OCI-LY3 (cell line): ENCODE measurements around the gene CEP131.
"Not testable (repeated sequence)": the region's sequence is repeated elsewhere in the genome, so short reads cannot be mapped to it uniquely, and the experiment has no call there.

Source experiments
- H2AFZ ChIP-seq: fragments of 200-600, 300-600 bp; shearing (Covaris generic); 2 replicates; pipeline ENCODE4 v1.6.0; 2014; ENCODE audit warnings: antibody characterized with exemption, low read depth, low read length
- H3K27ac ChIP-seq: fragments of 200-600, 300-600 bp; sonication (generic); 2 replicates; pipeline ENCODE4 v1.5.1; 2014; ENCODE audit warnings: mild to moderate bottlenecking, low read length, moderate library complexity, mixed read lengths
- H3K27me3 ChIP-seq: fragments of 200-600, 300-600 bp; sonication (generic); 2 replicates; pipeline ENCODE4 v1.6.1; 2014; ENCODE audit warnings: low read depth, low read length, mixed read lengths
- H3K36me3 ChIP-seq: fragments of 200-600, 300-600 bp; sonication (generic); replicated peaks from 2 replicates; pipeline ENCODE3; 2014; ENCODE audit warnings: low read depth, low read length, mixed read lengths
- H3K4me1 ChIP-seq: fragments of 300-600, 200-600 bp; sonication (generic); 2 replicates; pipeline ENCODE4 v1.6.1; 2014; ENCODE audit warnings: low read length, mixed read lengths
- H3K4me2 ChIP-seq: fragments of 200-600, 300-600 bp; sonication (generic); 2 replicates; pipeline ENCODE4 v1.6.1; 2014; ENCODE audit warnings: low read length, mixed read lengths
- H3K4me3 ChIP-seq: fragments of 300-600, 200-600 bp; sonication (generic); 2 replicates; pipeline ENCODE4 v1.5.1; 2014; ENCODE audit warnings: antibody characterized with exemption, mild to moderate bottlenecking, low read length, moderate library complexity
- H3K79me2 ChIP-seq: fragments of 300-600, 200-600 bp; shearing (Covaris generic); 2 replicates; pipeline ENCODE4 v1.6.1; 2014; ENCODE audit warnings: mild to moderate bottlenecking, low read length, mixed read lengths
- H3K9ac ChIP-seq: fragments of 300-600, 200-600 bp; shearing (Covaris generic); 2 replicates; pipeline ENCODE4 v1.6.0; 2014; ENCODE audit warnings: mild to moderate bottlenecking, low read length, moderate library complexity
- H3K9me3 ChIP-seq: fragments of 200-600, 300-600 bp; shearing (Covaris generic); 2 replicates; pipeline ENCODE4 v1.6.1; 2014; ENCODE audit warnings: low read length, mixed read lengths; ENCODE audit not compliant: insufficient read depth
- H4K20me1 ChIP-seq: fragments of 200-600, 300-600 bp; sonication (generic); 2 replicates; pipeline ENCODE4 v1.6.1; 2016; ENCODE audit warnings: low read length, mixed read lengths; ENCODE audit not compliant: insufficient read depth
- CTCF ChIP-seq: fragments of 200-600, 300-600 bp; sonication (generic); IDR thresholded peaks from 2 replicates; pipeline ENCODE4 v1.5.1; 2014; ENCODE audit warnings: antibody characterized with exemption, low read length, low read depth
- EZH2phosphoT487 ChIP-seq: fragments of 200-600 bp; shearing (Covaris generic); IDR thresholded peaks from 2 replicates; pipeline ENCODE4 v1.6.1; 2018; ENCODE audit warnings: antibody characterized with exemption, mixed run types, low read depth

Gene CEP131

GRCh38 chr17:81148571-81148970 is 74.2 kb downstream of the CEP131 start:
- TF ChIP-seq EZH2phosphoT487 (no peak), CTCF (no peak)
- no peak overlapping the region for H3K4me3 ChIP-seq
- no peaks in the 10 kb centered on the region for H3K4me1 ChIP-seq
- H3K9me3 ChIP-seq, result no peaks in the 10 kb centered on the region
- peaks cover 16% of the 10 kb centered on the region for H3K27me3 ChIP-seq
- H3K27ac ChIP-seq, result no peak overlapping the region
- H3K4me2 ChIP-seq, result no peak overlapping the region
- H3K79me2 ChIP-seq, result no peaks in the 10 kb centered on the region
- no peak overlapping the region for H2AFZ ChIP-seq
- no peaks in the 10 kb centered on the region for H3K36me3 ChIP-seq
- H4K20me1 ChIP-seq, result no peaks in the 10 kb centered on the region
- H3K9ac ChIP-seq, result no peak overlapping the region

GRCh38 chr17:81147701-81148100 is 75.1 kb downstream of the CEP131 start:
- Histone ChIP-seq H3K4me3 (no peak overlapping the region), H3K4me2 (no peak overlapping the region), H3K27me3 (peaks cover 9% of the 10 kb centered on the region), H4K20me1 (no peaks in the 10 kb centered on the region), H3K9me3 (no peaks in the 10 kb centered on the region), H3K27ac (no peak overlapping the region), H3K4me1 (no peaks in the 10 kb centered on the region), H3K79me2 (no peaks in the 10 kb centered on the region), H3K9ac (no peak overlapping the region), H2AFZ (no peak overlapping the region), H3K36me3 (no peaks in the 10 kb centered on the region)
- no peak for TF ChIP-seq EZH2phosphoT487
- no peak for TF ChIP-seq CTCF

GRCh38 chr17:81146208-81146607 is 76.6 kb downstream of the CEP131 start:
- H2AFZ ChIP-seq, H3K9me3 ChIP-seq, H3K9ac ChIP-seq, H3K4me1 ChIP-seq, H3K27ac ChIP-seq, H3K4me3 ChIP-seq, H4K20me1 ChIP-seq, H3K79me2 ChIP-seq, H3K27me3 ChIP-seq, H3K36me3 ChIP-seq, H3K4me2 ChIP-seq: not testable (repeated sequence)

GRCh38 chr17:81144423-81144781 is 78.4 kb downstream of the CEP131 start:
- no peaks in the 10 kb centered on the region for H3K79me2 ChIP-seq
- TF ChIP-seq EZH2phosphoT487, result no peak
- no peak for TF ChIP-seq CTCF
- no peak overlapping the region for H3K27ac ChIP-seq
- H3K9ac ChIP-seq, result no peak overlapping the region
- no peak overlapping the region for H2AFZ ChIP-seq
- H3K36me3 ChIP-seq, result no peaks in the 10 kb centered on the region
- H3K4me3 ChIP-seq, result no peak overlapping the region
- no peak overlapping the region for H3K4me2 ChIP-seq
- no peaks in the 10 kb centered on the region for H3K9me3 ChIP-seq
- H4K20me1 ChIP-seq, result no peaks in the 10 kb centered on the region
- peaks cover 4% of the 10 kb centered on the region; the same call in 1 of the 2 replicates for H3K27me3 ChIP-seq
- H3K4me1 ChIP-seq, result no peaks in the 10 kb centered on the region
